Caco-2 (cell line): ENCODE results near the gene IDS. TPM values are rescaled to one million over a fixed set of nuclear protein-coding genes. Genes with fewer than 3 reads are reported as not detected.
"Not testable (repeated sequence)": the region's sequence is repeated elsewhere in the genome, so short reads cannot be mapped to it uniquely, and the experiment has no call there.

ENCODE experiments used
- BruUV-seq: library from RNA; stranded (reverse); fragments of 400-500 nt; replicated peaks from 2 replicates; lab custom pipeline; 2021; lab: Mats Ljungman, UMichigan
- CTCF ChIA-PET: fragments of 300-600 bp; sonication (Branson Sonifier 250); formaldehyde crosslinking; loops from one replicate; lab custom pipeline; 2022; ENCODE audit warnings: antibody characterized with exemption; lab: Charles Lee
- POLR2A ChIA-PET: fragments of 300-600 bp; sonication (Branson Sonifier 250); formaldehyde crosslinking; loops from one replicate; lab custom pipeline; 2022; ENCODE audit warnings: antibody characterized with exemption; lab: Charles Lee
- DNase-seq, 2 experiments: peaks; one replicate each; pipeline versions ENCODE4 v3.0.0 to v3.0.0-alpha.2; 2020 to 2022
- H3K27me3 ChIP-seq: replicated peaks from 2 replicates; pipeline ENCODE4 v1.6.0; 2011; ENCODE audit warnings: low read length; ENCODE audit not compliant: control insufficient read depth, insufficient read depth
- H3K36me3 ChIP-seq: 2 replicates; pipeline ENCODE4 v1.5.1; 2011; ENCODE audit warnings: low read length; ENCODE audit not compliant: control insufficient read depth, insufficient read depth
- H3K4me1 ChIP-seq: fragments of 250-450 bp; sonication (Bioruptor Pico); 2 replicates; pipeline ENCODE4 v1.5.1; 2020; ENCODE audit warnings: mild to moderate bottlenecking
- H3K4me3 ChIP-seq: 2 replicates; pipeline ENCODE4 v1.5.1; 2011; ENCODE audit warnings: low read depth, mild to moderate bottlenecking, control low read depth, low read length
- H3K9me3 ChIP-seq: fragments of 250-450 bp; sonication (Bioruptor Pico); 2 replicates; pipeline ENCODE4 v1.5.1; 2020; ENCODE audit warnings: mild to moderate bottlenecking, moderate library complexity
- H3K27ac Mint-ChIP-seq: one replicate; pipeline ENCODE4 v1.8.0; 2022; ENCODE audit warnings: mixed read lengths; ENCODE audit not compliant: unreplicated experiment
- H3K27me3 Mint-ChIP-seq: one replicate; pipeline ENCODE4 v1.8.0; 2022; ENCODE audit warnings: mixed read lengths; ENCODE audit not compliant: insufficient read depth, unreplicated experiment
- H3K36me3 Mint-ChIP-seq: one replicate; pipeline ENCODE4 v1.8.0; 2022; ENCODE audit warnings: mild to moderate bottlenecking, mixed read lengths; ENCODE audit not compliant: insufficient read depth, unreplicated experiment
- H3K4me1 Mint-ChIP-seq: one replicate; pipeline ENCODE4 v1.8.0; 2022; ENCODE audit warnings: low read depth, mixed read lengths; ENCODE audit not compliant: unreplicated experiment
- H3K4me3 Mint-ChIP-seq: one replicate; pipeline ENCODE4 v1.8.0; 2022; ENCODE audit warnings: mild to moderate bottlenecking, moderate library complexity, mixed read lengths; ENCODE audit not compliant: unreplicated experiment
- H3K9me3 Mint-ChIP-seq: one replicate; pipeline ENCODE4 v1.8.0; 2022; ENCODE audit warnings: mixed read lengths; ENCODE audit not compliant: unreplicated experiment
- intact Hi-C: fragments of 100-400 bp; cut with micrococcal nuclease; formaldehyde crosslinking; loops from one replicate; pipeline ENCODE4 v1.10.0; 2022; ENCODE audit not compliant: unreplicated experiment
- total RNA-seq: library from RNA; stranded (reverse); gene quantifications from 2 replicates; pipeline ENCODE4 v1.2.3, GENCODE V29; 2022
- TF ChIP-seq, protein P1 (sequence below), 2 experiments: fragments of 200-600 bp in 1 of 2; IDR thresholded peaks; 1 replicate in 1 of 2; 2 replicates in 1 of 2; pipeline versions ENCODE4 v1.5.1 to v1.8.0; 2011 to 2022; ENCODE audit warnings: antibody characterized with exemption in 1 of 2, control low read depth in 1 of 2, inconsistent platforms in 1 of 2, low read depth in 1 of 2, low read length in 1 of 2, mild to moderate bottlenecking in 1 of 2, moderate library complexity in 1 of 2; ENCODE audit not compliant: insufficient read depth in 1 of 2, severe bottlenecking in 1 of 2, unreplicated experiment in 1 of 2

Gene IDS
- total RNA-seq, 1 experiment from 2014 or later: 35.1 TPM

DNA sequence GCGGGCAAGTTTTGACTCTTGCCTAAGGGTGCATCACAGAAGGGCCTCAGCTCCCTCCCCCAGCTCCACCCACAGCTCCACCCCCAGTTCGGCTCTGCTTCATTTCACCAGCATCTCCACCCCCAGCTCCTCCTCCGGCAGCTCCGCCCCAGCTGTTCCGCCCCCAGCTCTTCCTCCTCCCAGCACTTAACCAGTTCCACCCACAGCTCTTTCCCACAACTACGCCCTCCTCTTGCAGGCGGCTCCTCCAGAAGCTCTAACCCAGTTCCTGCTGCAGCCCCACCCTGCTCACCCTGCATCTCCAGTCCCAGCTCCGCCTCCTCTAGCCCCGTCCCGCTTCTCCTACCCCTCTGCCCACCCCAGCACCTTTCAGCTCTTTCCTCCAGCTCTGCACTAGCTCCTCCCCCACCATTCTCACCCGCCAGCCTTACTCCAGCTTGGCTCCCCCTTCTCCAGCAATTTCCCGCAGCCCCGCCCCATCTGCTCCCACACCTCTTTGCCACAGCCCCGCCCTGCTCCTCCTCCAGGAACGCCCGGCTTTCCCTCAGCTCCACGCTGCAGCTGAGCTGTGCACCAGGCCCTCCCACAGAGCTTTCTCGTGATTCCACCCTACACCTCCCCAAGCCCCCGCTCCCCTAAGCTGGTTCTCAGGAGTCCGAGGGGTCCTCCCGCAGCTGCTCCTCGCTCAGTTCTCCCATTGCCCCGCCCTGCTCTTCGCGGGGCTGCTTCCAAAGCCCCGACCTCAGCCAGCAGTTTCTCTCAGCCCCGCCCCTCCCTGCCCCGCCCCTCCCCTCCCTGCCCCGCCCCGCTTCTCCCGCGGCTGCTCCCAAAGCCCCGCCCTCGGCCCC lies 34.4 kb upstream of the IDS start:
- peak overlapping the region; percentile 53 for H3K4me3 ChIP-seq
- no peaks in the 10 kb centered on the region for H3K4me1 Mint-ChIP-seq
- peak overlapping the region; percentile 89 for H3K4me3 Mint-ChIP-seq
- intact Hi-C loops: loop anchor here (1.0 kb wide), 1 partner anchor 28 kb away; no protein-coding TSS in a partner anchor
- ChIA-PET CTCF (interaction anchor here (0.5 to 2.6 kb wide), 7 partner anchors 11 to 399 kb away, joined by 3 to 36 read pairs (median 5); partner anchors contain the start of genes EOLA2 and IDS), POLR2A (interaction anchor here (0.5 to 2.1 kb wide), 7 partner anchors 12 to 1693 kb away, joined by 3 to 7 read pairs (median 4); no protein-coding TSS in a partner anchor)
- no peaks in the 10 kb centered on the region for H3K27me3 ChIP-seq
- peaks cover 6% of the 10 kb centered on the region for H3K36me3 Mint-ChIP-seq
- H3K9me3 ChIP-seq: no peaks in the 10 kb centered on the region
- no peaks in the 10 kb centered on the region for H3K9me3 Mint-ChIP-seq
- H3K27me3 Mint-ChIP-seq: no peaks in the 10 kb centered on the region
- no TSS peak for BruUV-seq
- TF ChIP-seq, protein P1, sequence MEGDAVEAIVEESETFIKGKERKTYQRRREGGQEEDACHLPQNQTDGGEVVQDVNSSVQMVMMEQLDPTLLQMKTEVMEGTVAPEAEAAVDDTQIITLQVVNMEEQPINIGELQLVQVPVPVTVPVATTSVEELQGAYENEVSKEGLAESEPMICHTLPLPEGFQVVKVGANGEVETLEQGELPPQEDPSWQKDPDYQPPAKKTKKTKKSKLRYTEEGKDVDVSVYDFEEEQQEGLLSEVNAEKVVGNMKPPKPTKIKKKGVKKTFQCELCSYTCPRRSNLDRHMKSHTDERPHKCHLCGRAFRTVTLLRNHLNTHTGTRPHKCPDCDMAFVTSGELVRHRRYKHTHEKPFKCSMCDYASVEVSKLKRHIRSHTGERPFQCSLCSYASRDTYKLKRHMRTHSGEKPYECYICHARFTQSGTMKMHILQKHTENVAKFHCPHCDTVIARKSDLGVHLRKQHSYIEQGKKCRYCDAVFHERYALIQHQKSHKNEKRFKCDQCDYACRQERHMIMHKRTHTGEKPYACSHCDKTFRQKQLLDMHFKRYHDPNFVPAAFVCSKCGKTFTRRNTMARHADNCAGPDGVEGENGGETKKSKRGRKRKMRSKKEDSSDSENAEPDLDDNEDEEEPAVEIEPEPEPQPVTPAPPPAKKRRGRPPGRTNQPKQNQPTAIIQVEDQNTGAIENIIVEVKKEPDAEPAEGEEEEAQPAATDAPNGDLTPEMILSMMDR (IDR thresholded peaks at IDR 0.05; ENCODE audit: insufficient read depth in 1 of 2, low read depth in 1 of 2, low read length in 1 of 2, severe bottlenecking in 1 of 2, unreplicated experiment in 1 of 2): no peak
- peak overlapping the region; percentile 98 for H3K27ac Mint-ChIP-seq
- peak; percentile 86 to 92 for DNase-seq
- H3K4me1 ChIP-seq: no peaks in the 10 kb centered on the region
- H3K36me3 ChIP-seq: no peaks in the 10 kb centered on the region

DNA sequence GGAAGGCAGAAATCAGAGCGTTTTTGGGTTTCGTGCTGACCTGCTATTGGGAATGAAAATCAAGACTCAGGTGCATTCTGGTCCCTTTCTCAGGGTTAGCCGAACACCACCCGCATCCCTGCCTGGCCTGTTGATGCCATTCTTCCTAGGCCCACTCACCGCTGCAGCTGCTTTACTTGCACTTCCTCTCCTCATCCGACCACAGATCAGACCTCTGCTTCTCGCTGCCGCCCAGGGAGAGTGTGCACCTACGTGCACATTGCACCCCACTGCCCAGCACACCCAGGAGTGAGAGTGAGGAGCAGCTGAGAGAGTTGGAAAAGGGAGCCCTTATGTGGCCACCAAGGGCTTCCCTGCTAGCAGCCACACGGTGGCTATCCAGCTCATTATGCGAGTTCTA lies 32.4 kb upstream of the IDS start:
- H3K4me1 Mint-ChIP-seq, H3K4me1 ChIP-seq, H3K36me3 Mint-ChIP-seq, H3K9me3 Mint-ChIP-seq, H3K27me3 Mint-ChIP-seq, POLR2A ChIA-PET, H3K9me3 ChIP-seq, BruUV-seq, H3K36me3 ChIP-seq, CTCF ChIA-PET, H3K27me3 ChIP-seq, H3K27ac Mint-ChIP-seq, H3K4me3 Mint-ChIP-seq, intact Hi-C loops, DNase-seq, H3K4me3 ChIP-seq: not testable (repeated sequence)

DNA sequence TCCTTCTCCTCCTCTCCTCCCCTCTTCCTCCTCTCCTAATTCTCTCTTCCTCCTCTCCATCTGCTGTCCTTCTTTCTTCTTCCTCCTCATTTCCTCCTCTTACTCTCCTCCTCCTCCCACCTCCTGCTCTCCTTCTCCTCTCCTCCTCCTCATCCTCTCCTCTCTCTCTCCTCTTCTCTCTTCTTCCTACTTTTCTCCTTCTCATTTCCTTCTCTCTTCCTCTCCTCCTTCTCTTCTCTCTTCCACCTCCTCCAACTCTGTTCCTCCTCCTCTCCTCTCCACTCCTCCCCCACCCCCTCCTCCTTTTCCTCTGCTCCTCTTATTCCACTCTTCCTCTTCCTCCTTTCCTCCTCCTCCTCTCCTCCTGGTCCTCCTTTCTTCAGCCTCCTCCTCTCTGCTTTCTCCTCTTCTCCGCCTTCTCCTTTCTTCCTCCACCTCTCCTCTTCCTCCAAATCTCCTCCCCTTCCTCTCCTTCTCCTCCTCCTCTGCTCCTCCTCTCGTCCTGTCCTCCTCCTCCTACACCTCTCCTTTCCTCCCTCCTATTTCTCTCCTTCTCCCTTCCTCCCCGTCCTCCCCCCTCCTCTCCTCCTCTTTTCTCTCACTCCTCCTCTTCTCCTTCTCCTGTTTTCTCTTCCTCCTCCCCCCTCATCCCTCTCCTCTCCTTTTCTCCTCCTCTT lies 30.0 kb upstream of the IDS start:
- H3K36me3 ChIP-seq, H3K27me3 ChIP-seq, H3K9me3 ChIP-seq, POLR2A ChIA-PET, H3K27ac Mint-ChIP-seq, H3K27me3 Mint-ChIP-seq, H3K4me3 ChIP-seq, H3K4me1 Mint-ChIP-seq, intact Hi-C loops, H3K4me3 Mint-ChIP-seq, H3K9me3 Mint-ChIP-seq, DNase-seq, H3K4me1 ChIP-seq, BruUV-seq, H3K36me3 Mint-ChIP-seq, CTCF ChIA-PET: not testable (repeated sequence)

DNA sequence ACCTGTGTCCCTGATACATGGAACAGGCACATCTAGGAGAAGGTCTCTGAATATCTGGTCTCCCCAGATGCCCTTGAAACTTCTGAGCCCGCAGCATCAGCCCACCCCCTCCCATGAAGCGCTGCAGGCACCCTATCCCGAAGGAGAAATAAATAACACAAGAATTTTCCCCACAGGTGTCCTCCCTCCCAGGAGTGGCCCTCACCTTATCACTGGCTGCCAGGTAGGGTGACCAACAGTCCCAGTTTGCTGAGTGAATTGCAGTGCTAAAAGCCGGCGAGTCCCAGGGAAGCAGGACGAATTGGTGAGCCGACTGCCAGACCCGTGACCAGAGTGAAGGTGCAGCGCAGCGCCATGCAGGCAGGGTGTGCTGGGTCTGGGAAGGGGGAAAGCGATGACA lies 28.9 kb upstream of the IDS start:
- H3K27me3 Mint-ChIP-seq, H3K4me3 ChIP-seq, H3K36me3 Mint-ChIP-seq, H3K4me1 Mint-ChIP-seq, H3K4me3 Mint-ChIP-seq, H3K27me3 ChIP-seq, H3K36me3 ChIP-seq, POLR2A ChIA-PET, CTCF ChIA-PET, BruUV-seq, H3K27ac Mint-ChIP-seq, intact Hi-C loops, DNase-seq, H3K9me3 ChIP-seq, H3K4me1 ChIP-seq, H3K9me3 Mint-ChIP-seq: not testable (repeated sequence)

DNA sequence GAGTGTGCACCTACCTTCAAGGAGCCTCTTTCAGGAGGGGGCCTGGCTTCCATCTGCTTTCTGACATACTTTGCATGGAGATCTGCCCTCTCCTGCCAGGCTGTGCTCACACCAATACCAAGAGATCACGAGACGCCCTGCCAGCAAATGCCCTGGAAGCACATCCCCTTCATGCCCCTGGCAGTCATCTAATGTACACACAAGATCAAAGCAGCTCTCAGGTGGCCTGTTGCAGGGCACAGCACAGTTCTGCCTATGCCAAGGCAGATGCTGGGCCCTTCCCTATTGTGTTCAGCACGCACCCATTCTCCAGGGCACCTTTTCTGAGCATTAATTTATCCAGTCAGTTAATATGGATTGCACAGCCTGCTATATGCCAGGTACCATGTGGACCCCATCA lies 27.8 kb upstream of the IDS start:
- intact Hi-C loops, H3K4me1 ChIP-seq, H3K4me3 Mint-ChIP-seq, H3K27me3 Mint-ChIP-seq, H3K36me3 ChIP-seq, H3K36me3 Mint-ChIP-seq, POLR2A ChIA-PET, BruUV-seq, DNase-seq, H3K27ac Mint-ChIP-seq, H3K9me3 Mint-ChIP-seq, H3K27me3 ChIP-seq, CTCF ChIA-PET, H3K4me1 Mint-ChIP-seq, H3K9me3 ChIP-seq, H3K4me3 ChIP-seq: not testable (repeated sequence)
